ENCODE measurements around the gene DISC1.

DISC1 gene

GRCh38 chr1:231796141-231796540, 169.6 kb downstream of the DISC1 start:
- Mint-ChIP-seq H3K27me3 (no peaks in the 10 kb centered on the region), H3K9me3 (peaks cover 6% of the 10 kb centered on the region), H3K4me1 (no peaks in the 10 kb centered on the region), H3K27ac (ENCODE audit: low read depth) (no peak overlapping the region), H3K36me3 (ENCODE audit: insufficient read depth) (peaks cover 1% of the 10 kb centered on the region), H3K4me3 (no peak overlapping the region)
- DNase-seq (ENCODE audit: low spot score in 2 of 2) (no peak), ATAC-seq (replicated peaks; ENCODE audit: extremely low read depth, poor library complexity, severe bottlenecking) (no peak)

GRCh38 chr1:231799363-231799986, 172.9 kb downstream of the DISC1 start:
- Mint-ChIP-seq H3K27me3 (no peaks in the 10 kb centered on the region), H3K4me3 (no peak overlapping the region), H3K9me3 (peaks cover 6% of the 10 kb centered on the region), H3K4me1 (no peaks in the 10 kb centered on the region), H3K36me3 (ENCODE audit: insufficient read depth) (peaks cover 1% of the 10 kb centered on the region), H3K27ac (ENCODE audit: low read depth) (peak overlapping the region; percentile 87)
- DNase-seq (ENCODE audit: low spot score in 2 of 2) (no peak), ATAC-seq (replicated peaks; ENCODE audit: extremely low read depth, poor library complexity, severe bottlenecking) (no peak)

- ATAC-seq (replicated peaks; ENCODE audit: extremely low read depth, poor library complexity, severe bottlenecking) (no peak), DNase-seq (ENCODE audit: low spot score in 2 of 2) (no peak)
- Mint-ChIP-seq H3K27ac (ENCODE audit: low read depth) (peak overlapping the region; percentile 87), H3K9me3 (peaks cover 6% of the 10 kb centered on the region), H3K27me3 (no peaks in the 10 kb centered on the region), H3K4me1 (no peaks in the 10 kb centered on the region), H3K36me3 (ENCODE audit: insufficient read depth) (peaks cover 1% of the 10 kb centered on the region), H3K4me3 (no peak overlapping the region)
Measured at GRCh38 chr1:231800108-231800507, 173.5 kb downstream of the DISC1 start.

- no peak overlapping the region for H3K4me3 Mint-ChIP-seq
- no peak for DNase-seq (ENCODE audit: low spot score in 2 of 2)
- H3K9me3 Mint-ChIP-seq = peaks cover 6% of the 10 kb centered on the region
- no peak overlapping the region for H3K27ac Mint-ChIP-seq (ENCODE audit: low read depth)
- H3K27me3 Mint-ChIP-seq = no peaks in the 10 kb centered on the region
- no peak for ATAC-seq (replicated peaks; ENCODE audit: extremely low read depth, poor library complexity, severe bottlenecking)
- H3K36me3 Mint-ChIP-seq (ENCODE audit: insufficient read depth) = peaks cover 1% of the 10 kb centered on the region
- no peaks in the 10 kb centered on the region for H3K4me1 Mint-ChIP-seq
Measured at GRCh38 chr1:231801042-231801585, 174.5 kb downstream of the DISC1 start.

- no peaks in the 10 kb centered on the region for H3K27me3 Mint-ChIP-seq
- ATAC-seq (replicated peaks; ENCODE audit: extremely low read depth, poor library complexity, severe bottlenecking) (no peak), DNase-seq (ENCODE audit: low spot score in 2 of 2) (no peak)
- no peak overlapping the region for H3K4me3 Mint-ChIP-seq
- peaks cover under 1% of the 10 kb centered on the region for H3K36me3 Mint-ChIP-seq (ENCODE audit: insufficient read depth)
- H3K4me1 Mint-ChIP-seq = no peaks in the 10 kb centered on the region
- H3K9me3 Mint-ChIP-seq = peaks cover 6% of the 10 kb centered on the region
- no peak overlapping the region for H3K27ac Mint-ChIP-seq (ENCODE audit: low read depth)
Measured at GRCh38 chr1:231803353-231803752, 176.8 kb downstream of the DISC1 start.

- DNase-seq (ENCODE audit: low spot score in 2 of 2) = no peak
- no peaks in the 10 kb centered on the region for H3K27me3 Mint-ChIP-seq
- peak; percentile 28 for ATAC-seq (replicated peaks; ENCODE audit: extremely low read depth, poor library complexity, severe bottlenecking)
- no peaks in the 10 kb centered on the region for H3K36me3 Mint-ChIP-seq (ENCODE audit: insufficient read depth)
- no peak overlapping the region for H3K27ac Mint-ChIP-seq (ENCODE audit: low read depth)
- no peaks in the 10 kb centered on the region for H3K4me1 Mint-ChIP-seq
- no peak overlapping the region for H3K4me3 Mint-ChIP-seq
- no peaks in the 10 kb centered on the region for H3K9me3 Mint-ChIP-seq
Measured at GRCh38 chr1:231806623-231807495, 180.3 kb downstream of the DISC1 start.

GRCh38 chr1:231807541-231807940, 181.0 kb downstream of the DISC1 start:
- ATAC-seq (replicated peaks; ENCODE audit: extremely low read depth, poor library complexity, severe bottlenecking) (no peak), DNase-seq (ENCODE audit: low spot score in 2 of 2) (no peak)
- Mint-ChIP-seq H3K27ac (ENCODE audit: low read depth) (no peak overlapping the region), H3K36me3 (ENCODE audit: insufficient read depth) (no peaks in the 10 kb centered on the region), H3K4me1 (no peaks in the 10 kb centered on the region), H3K9me3 (no peaks in the 10 kb centered on the region), H3K27me3 (no peaks in the 10 kb centered on the region), H3K4me3 (no peak overlapping the region)

GRCh38 chr1:231808116-231808515, 181.5 kb downstream of the DISC1 start:
- Mint-ChIP-seq H3K36me3 (ENCODE audit: insufficient read depth) (no peaks in the 10 kb centered on the region), H3K4me1 (no peaks in the 10 kb centered on the region), H3K9me3 (no peaks in the 10 kb centered on the region), H3K27ac (ENCODE audit: low read depth) (no peak overlapping the region), H3K4me3 (no peak overlapping the region), H3K27me3 (no peaks in the 10 kb centered on the region)
- DNase-seq (ENCODE audit: low spot score in 2 of 2) (no peak), ATAC-seq (replicated peaks; ENCODE audit: extremely low read depth, poor library complexity, severe bottlenecking) (no peak)

- H3K36me3 Mint-ChIP-seq (ENCODE audit: insufficient read depth) = no peaks in the 10 kb centered on the region
- ATAC-seq (replicated peaks; ENCODE audit: extremely low read depth, poor library complexity, severe bottlenecking) = no peak
- no peak for DNase-seq (ENCODE audit: low spot score in 2 of 2)
- no peaks in the 10 kb centered on the region for H3K4me1 Mint-ChIP-seq
- H3K27ac Mint-ChIP-seq (ENCODE audit: low read depth) = no peak overlapping the region
- H3K9me3 Mint-ChIP-seq = no peaks in the 10 kb centered on the region
- H3K27me3 Mint-ChIP-seq = no peaks in the 10 kb centered on the region
- no peak overlapping the region for H3K4me3 Mint-ChIP-seq
Measured at GRCh38 chr1:231808990-231809389, 182.4 kb downstream of the DISC1 start.

- Mint-ChIP-seq H3K9me3 (no peaks in the 10 kb centered on the region), H3K4me3 (no peak overlapping the region), H3K27ac (ENCODE audit: low read depth) (no peak overlapping the region), H3K27me3 (no peaks in the 10 kb centered on the region), H3K4me1 (no peaks in the 10 kb centered on the region), H3K36me3 (ENCODE audit: insufficient read depth) (no peaks in the 10 kb centered on the region)
- ATAC-seq (replicated peaks; ENCODE audit: extremely low read depth, poor library complexity, severe bottlenecking) (no peak), DNase-seq (ENCODE audit: low spot score in 2 of 2) (no peak)
Measured at GRCh38 chr1:231810415-231810814, 183.8 kb downstream of the DISC1 start.

GRCh38 chr1:231814021-231814420, 187.4 kb downstream of the DISC1 start:
- no peak overlapping the region for H3K27ac Mint-ChIP-seq (ENCODE audit: low read depth)
- ATAC-seq (replicated peaks; ENCODE audit: extremely low read depth, poor library complexity, severe bottlenecking) (no peak), DNase-seq (ENCODE audit: low spot score in 2 of 2) (no peak)
- H3K4me3 Mint-ChIP-seq = no peak overlapping the region
- no peaks in the 10 kb centered on the region for H3K9me3 Mint-ChIP-seq
- peaks cover 9% of the 10 kb centered on the region for H3K27me3 Mint-ChIP-seq
- H3K36me3 Mint-ChIP-seq (ENCODE audit: insufficient read depth) = peaks cover 1% of the 10 kb centered on the region
- no peaks in the 10 kb centered on the region for H3K4me1 Mint-ChIP-seq

- Mint-ChIP-seq H3K36me3 (ENCODE audit: insufficient read depth) (peaks cover 1% of the 10 kb centered on the region), H3K27me3 (peaks cover 9% of the 10 kb centered on the region), H3K4me1 (no peaks in the 10 kb centered on the region), H3K27ac (ENCODE audit: low read depth) (no peak overlapping the region), H3K9me3 (no peaks in the 10 kb centered on the region), H3K4me3 (no peak overlapping the region)
- ATAC-seq (replicated peaks; ENCODE audit: extremely low read depth, poor library complexity, severe bottlenecking) (no peak), DNase-seq (ENCODE audit: low spot score in 2 of 2) (no peak)
Measured at GRCh38 chr1:231814521-231814920, 187.9 kb downstream of the DISC1 start.

GRCh38 chr1:231817801-231818200, 191.2 kb downstream of the DISC1 start:
- ATAC-seq (replicated peaks; ENCODE audit: extremely low read depth, poor library complexity, severe bottlenecking) (no peak), DNase-seq (ENCODE audit: low spot score in 2 of 2) (no peak)
- Mint-ChIP-seq H3K27ac (ENCODE audit: low read depth) (no peak overlapping the region), H3K36me3 (ENCODE audit: insufficient read depth) (peaks cover 1% of the 10 kb centered on the region), H3K9me3 (no peaks in the 10 kb centered on the region), H3K4me1 (no peaks in the 10 kb centered on the region), H3K27me3 (peaks cover 9% of the 10 kb centered on the region), H3K4me3 (no peak overlapping the region)

Measured in central memory CD8-positive, alpha-beta T cell (primary cell).